ENCODE data around the gene TCF4.

TCF4 gene

GRCh38 chr18:55261253-55261652, 326.7 kb downstream of the TCF4 start:
- DNase-seq (ENCODE audit: low read depth in 2 of 2): no peak

- no peak for DNase-seq (ENCODE audit: low read depth in 2 of 2)
These were observed 329.9 kb downstream of the TCF4 start for GRCh38 chr18:55258088-55258487.

GRCh38 chr18:55256929-55257289, 331.1 kb downstream of the TCF4 start:
- no peak for DNase-seq (ENCODE audit: low read depth in 2 of 2)

GRCh38 chr18:55256226-55256928, 331.6 kb downstream of the TCF4 start:
- DNase-seq (ENCODE audit: low read depth in 2 of 2): no peak

- DNase-seq (ENCODE audit: low read depth in 2 of 2): no peak
These were observed 334.2 kb downstream of the TCF4 start for GRCh38 chr18:55253814-55254213.

- no peak for DNase-seq (ENCODE audit: low read depth in 2 of 2)
These were observed 335.1 kb downstream of the TCF4 start for GRCh38 chr18:55252901-55253300.

GRCh38 chr18:55252053-55252675, 335.8 kb downstream of the TCF4 start:
- DNase-seq (ENCODE audit: low read depth in 2 of 2): no peak

GRCh38 chr18:55251254-55251971, 336.6 kb downstream of the TCF4 start:
- DNase-seq (ENCODE audit: low read depth in 2 of 2): no peak

GRCh38 chr18:55250768-55251173, 337.2 kb downstream of the TCF4 start:
- DNase-seq (ENCODE audit: low read depth in 2 of 2): no peak

- no peak for DNase-seq (ENCODE audit: low read depth in 2 of 2)
These were observed 338.4 kb downstream of the TCF4 start for GRCh38 chr18:55249550-55249949.

GRCh38 chr18:55248495-55248894, 339.5 kb downstream of the TCF4 start:
- DNase-seq (ENCODE audit: low read depth in 2 of 2): no peak

- no peak for DNase-seq (ENCODE audit: low read depth in 2 of 2)
These were observed 341.0 kb downstream of the TCF4 start for GRCh38 chr18:55247032-55247431.

- DNase-seq (ENCODE audit: low read depth in 2 of 2): no peak
These were observed 341.7 kb downstream of the TCF4 start for GRCh38 chr18:55246278-55246677.

GRCh38 chr18:55245211-55245614, 342.8 kb downstream of the TCF4 start:
- no peak for DNase-seq (ENCODE audit: low read depth in 2 of 2)

- no peak for DNase-seq (ENCODE audit: low read depth in 2 of 2)
These were observed 343.4 kb downstream of the TCF4 start for GRCh38 chr18:55244546-55244945.

- DNase-seq (ENCODE audit: low read depth in 2 of 2): no peak
These were observed 344.1 kb downstream of the TCF4 start for GRCh38 chr18:55243857-55244256.

- DNase-seq (ENCODE audit: low read depth in 2 of 2): no peak
These were observed 344.7 kb downstream of the TCF4 start for GRCh38 chr18:55243255-55243654.

- no peak for DNase-seq (ENCODE audit: low read depth in 2 of 2)
These were observed 347.0 kb downstream of the TCF4 start for GRCh38 chr18:55240978-55241377.

- DNase-seq (ENCODE audit: low read depth in 2 of 2): no peak
These were observed 348.3 kb downstream of the TCF4 start for GRCh38 chr18:55239740-55240139.

GRCh38 chr18:55237660-55238059, 350.3 kb downstream of the TCF4 start:
- no peak for DNase-seq (ENCODE audit: low read depth in 2 of 2)

- no peak for DNase-seq (ENCODE audit: low read depth in 2 of 2)
These were observed 351.7 kb downstream of the TCF4 start for GRCh38 chr18:55236150-55236931.

GRCh38 chr18:55235094-55235461, 352.9 kb downstream of the TCF4 start:
- DNase-seq (ENCODE audit: low read depth in 2 of 2): no peak

Data from stimulated activated CD8-positive, alpha-beta memory T cell treated with anti-CD3 and anti-CD28 coated beads, Interleukin-7, amount 100 ng/mL, for 4 hours (primary cell).